ENCODE measurements around the gene SLC9A6.
"Not testable (repeated sequence)": the region's sequence is repeated elsewhere in the genome, so short reads cannot be mapped to it uniquely, and the experiment has no call there.

The SLC9A6 gene

GRCh38 chrX:136045008-136045407 is 59.8 kb downstream of the SLC9A6 start:
- Histone ChIP-seq H3K27me3 (ENCODE audit: control insufficient read depth in 1 of 2, insufficient read depth in 2 of 2, low read length in 2 of 2) (no peaks in the 10 kb centered on the region), H3K27ac (ENCODE audit: low read depth, low read length) (no peak overlapping the region), H3K9ac (ENCODE audit: low read depth in 1 of 2, low read length in 2 of 2) (no peak overlapping the region), H3K36me3 (ENCODE audit: control insufficient read depth in 1 of 2, insufficient read depth in 2 of 2, low read length in 2 of 2) (peaks cover 0 to 14% of the 10 kb centered on the region in 2 donors), H3K4me3 (ENCODE audit: low read depth in 1 of 2, low read length in 2 of 2) (no peak overlapping the region), H3K4me1 (ENCODE audit: control insufficient read depth in 1 of 2, insufficient read depth in 2 of 2, low read length in 2 of 2) (no peaks in the 10 kb centered on the region), H3K9me3 (ENCODE audit: control insufficient read depth in 1 of 2, low read length in 2 of 2) (no peaks in the 10 kb centered on the region)

- Histone ChIP-seq H3K36me3 (ENCODE audit: control insufficient read depth in 1 of 2, insufficient read depth in 2 of 2, low read length in 2 of 2) (peaks cover 0 to 14% of the 10 kb centered on the region in 2 donors), H3K27me3 (ENCODE audit: control insufficient read depth in 1 of 2, insufficient read depth in 2 of 2, low read length in 2 of 2) (no peaks in the 10 kb centered on the region), H3K27ac (ENCODE audit: low read depth, low read length) (no peak overlapping the region)
Observed at GRCh38 chrX:136046295-136047015, 61.2 kb downstream of the SLC9A6 start.

GRCh38 chrX:136047016-136047642 is 61.9 kb downstream of the SLC9A6 start:
- Histone ChIP-seq H3K36me3 (ENCODE audit: control insufficient read depth in 1 of 2, insufficient read depth in 2 of 2, low read length in 2 of 2) (peaks cover 0 to 14% of the 10 kb centered on the region in 2 donors), H3K9ac (ENCODE audit: low read depth in 1 of 2, low read length in 2 of 2) (no peak overlapping the region), H3K4me3 (ENCODE audit: low read depth in 1 of 2, low read length in 2 of 2) (no peak overlapping the region), H3K27me3 (ENCODE audit: control insufficient read depth in 1 of 2, insufficient read depth in 2 of 2, low read length in 2 of 2) (no peaks in the 10 kb centered on the region), H3K4me1 (ENCODE audit: control insufficient read depth in 1 of 2, insufficient read depth in 2 of 2, low read length in 2 of 2) (no peaks in the 10 kb centered on the region), H3K9me3 (ENCODE audit: control insufficient read depth in 1 of 2, low read length in 2 of 2) (no peaks in the 10 kb centered on the region), H3K27ac (ENCODE audit: low read depth, low read length) (no peak overlapping the region)

More at GRCh38 chrX:136046295-136047015, 61.2 kb downstream of the SLC9A6 start:
- H3K9me3 ChIP-seq (ENCODE audit: control insufficient read depth in 1 of 2, low read length in 2 of 2), result no peaks in the 10 kb centered on the region
- no peak overlapping the region for H3K4me3 ChIP-seq (ENCODE audit: low read depth in 1 of 2, low read length in 2 of 2)
- H3K4me1 ChIP-seq (ENCODE audit: control insufficient read depth in 1 of 2, insufficient read depth in 2 of 2, low read length in 2 of 2), result no peaks in the 10 kb centered on the region
- H3K9ac ChIP-seq (ENCODE audit: low read depth in 1 of 2, low read length in 2 of 2), result no peak overlapping the region

GRCh38 chrX:136047969-136048368 is 62.7 kb downstream of the SLC9A6 start:
- no peak overlapping the region for H3K27ac ChIP-seq (ENCODE audit: low read depth, low read length)
- no peaks in the 10 kb centered on the region for H3K4me1 ChIP-seq (ENCODE audit: control insufficient read depth in 1 of 2, insufficient read depth in 2 of 2, low read length in 2 of 2)
- no peak overlapping the region for H3K4me3 ChIP-seq (ENCODE audit: low read depth in 1 of 2, low read length in 2 of 2)
- peaks cover 0 to 14% of the 10 kb centered on the region in 2 donors for H3K36me3 ChIP-seq (ENCODE audit: control insufficient read depth in 1 of 2, insufficient read depth in 2 of 2, low read length in 2 of 2)
- H3K9me3 ChIP-seq (ENCODE audit: control insufficient read depth in 1 of 2, low read length in 2 of 2), result no peaks in the 10 kb centered on the region
- H3K9ac ChIP-seq (ENCODE audit: low read depth in 1 of 2, low read length in 2 of 2), result no peak overlapping the region
- no peaks in the 10 kb centered on the region for H3K27me3 ChIP-seq (ENCODE audit: control insufficient read depth in 1 of 2, insufficient read depth in 2 of 2, low read length in 2 of 2)

GRCh38 chrX:136048446-136048845 is 63.2 kb downstream of the SLC9A6 start:
- peaks cover 0 to 14% of the 10 kb centered on the region in 2 donors for H3K36me3 ChIP-seq (ENCODE audit: control insufficient read depth in 1 of 2, insufficient read depth in 2 of 2, low read length in 2 of 2)
- no peaks in the 10 kb centered on the region for H3K4me1 ChIP-seq (ENCODE audit: control insufficient read depth in 1 of 2, insufficient read depth in 2 of 2, low read length in 2 of 2)
- no peak overlapping the region for H3K4me3 ChIP-seq (ENCODE audit: low read depth in 1 of 2, low read length in 2 of 2)
- no peak overlapping the region for H3K9ac ChIP-seq (ENCODE audit: low read depth in 1 of 2, low read length in 2 of 2)
- H3K27me3 ChIP-seq (ENCODE audit: control insufficient read depth in 1 of 2, insufficient read depth in 2 of 2, low read length in 2 of 2), result no peaks in the 10 kb centered on the region
- no peak overlapping the region for H3K27ac ChIP-seq (ENCODE audit: low read depth, low read length)
- no peaks in the 10 kb centered on the region for H3K9me3 ChIP-seq (ENCODE audit: control insufficient read depth in 1 of 2, low read length in 2 of 2)

- Histone ChIP-seq H3K9me3 (ENCODE audit: control insufficient read depth in 1 of 2, low read length in 2 of 2) (no peaks in the 10 kb centered on the region), H3K4me1 (ENCODE audit: control insufficient read depth in 1 of 2, insufficient read depth in 2 of 2, low read length in 2 of 2) (no peaks in the 10 kb centered on the region), H3K36me3 (ENCODE audit: control insufficient read depth in 1 of 2, insufficient read depth in 2 of 2, low read length in 2 of 2) (peaks cover 0 to 6% of the 10 kb centered on the region in 2 donors), H3K27me3 (ENCODE audit: control insufficient read depth in 1 of 2, insufficient read depth in 2 of 2, low read length in 2 of 2) (no peaks in the 10 kb centered on the region), H3K27ac (ENCODE audit: low read depth, low read length) (no peak overlapping the region), H3K9ac (ENCODE audit: low read depth in 1 of 2, low read length in 2 of 2) (no peak overlapping the region), H3K4me3 (ENCODE audit: low read depth in 1 of 2, low read length in 2 of 2) (no peak overlapping the region)
Observed at GRCh38 chrX:136049608-136050007, 64.4 kb downstream of the SLC9A6 start.

GRCh38 chrX:136050875-136051274 is 65.6 kb downstream of the SLC9A6 start:
- not testable (repeated sequence) for H3K27me3 ChIP-seq (ENCODE audit: control insufficient read depth in 1 of 2, insufficient read depth in 2 of 2, low read length in 2 of 2); H3K4me1 ChIP-seq (ENCODE audit: control insufficient read depth in 1 of 2, insufficient read depth in 2 of 2, low read length in 2 of 2); H3K4me3 ChIP-seq (ENCODE audit: low read depth in 1 of 2, low read length in 2 of 2); H3K9ac ChIP-seq (ENCODE audit: low read depth in 1 of 2, low read length in 2 of 2); H3K36me3 ChIP-seq (ENCODE audit: control insufficient read depth in 1 of 2, insufficient read depth in 2 of 2, low read length in 2 of 2); H3K27ac ChIP-seq (ENCODE audit: low read depth, low read length); H3K9me3 ChIP-seq (ENCODE audit: control insufficient read depth in 1 of 2, low read length in 2 of 2)

GRCh38 chrX:136051611-136052010 is 66.4 kb downstream of the SLC9A6 start:
- H3K4me3 ChIP-seq (ENCODE audit: low read depth in 1 of 2, low read length in 2 of 2), result no peak overlapping the region
- no peaks in the 10 kb centered on the region for H3K9me3 ChIP-seq (ENCODE audit: control insufficient read depth in 1 of 2, low read length in 2 of 2)
- no peaks in the 10 kb centered on the region for H3K27me3 ChIP-seq (ENCODE audit: control insufficient read depth in 1 of 2, insufficient read depth in 2 of 2, low read length in 2 of 2)
- no peak overlapping the region for H3K9ac ChIP-seq (ENCODE audit: low read depth in 1 of 2, low read length in 2 of 2)
- H3K27ac ChIP-seq (ENCODE audit: low read depth, low read length), result no peak overlapping the region
- no peaks in the 10 kb centered on the region for H3K4me1 ChIP-seq (ENCODE audit: control insufficient read depth in 1 of 2, insufficient read depth in 2 of 2, low read length in 2 of 2)
- no peaks in the 10 kb centered on the region for H3K36me3 ChIP-seq (ENCODE audit: control insufficient read depth in 1 of 2, insufficient read depth in 2 of 2, low read length in 2 of 2)

GRCh38 chrX:136055651-136056221 is 70.5 kb downstream of the SLC9A6 start:
- Histone ChIP-seq H3K36me3 (ENCODE audit: control insufficient read depth in 1 of 2, insufficient read depth in 2 of 2, low read length in 2 of 2) (no peaks in the 10 kb centered on the region), H3K9me3 (ENCODE audit: control insufficient read depth in 1 of 2, low read length in 2 of 2) (no peaks in the 10 kb centered on the region), H3K27ac (ENCODE audit: low read depth, low read length) (peak overlapping the region; percentile 27), H3K4me3 (ENCODE audit: low read depth in 1 of 2, low read length in 2 of 2) (no peak overlapping the region), H3K9ac (ENCODE audit: low read depth in 1 of 2, low read length in 2 of 2) (no peak overlapping the region), H3K4me1 (ENCODE audit: control insufficient read depth in 1 of 2, insufficient read depth in 2 of 2, low read length in 2 of 2) (no peaks in the 10 kb centered on the region), H3K27me3 (ENCODE audit: control insufficient read depth in 1 of 2, insufficient read depth in 2 of 2, low read length in 2 of 2) (no peaks in the 10 kb centered on the region)

GRCh38 chrX:136057567-136057966 is 72.3 kb downstream of the SLC9A6 start:
- Histone ChIP-seq H3K36me3 (ENCODE audit: control insufficient read depth in 1 of 2, insufficient read depth in 2 of 2, low read length in 2 of 2) (no peaks in the 10 kb centered on the region), H3K27me3 (ENCODE audit: control insufficient read depth in 1 of 2, insufficient read depth in 2 of 2, low read length in 2 of 2) (no peaks in the 10 kb centered on the region), H3K9me3 (ENCODE audit: control insufficient read depth in 1 of 2, low read length in 2 of 2) (no peaks in the 10 kb centered on the region), H3K27ac (ENCODE audit: low read depth, low read length) (no peak overlapping the region), H3K4me1 (ENCODE audit: control insufficient read depth in 1 of 2, insufficient read depth in 2 of 2, low read length in 2 of 2) (no peaks in the 10 kb centered on the region), H3K9ac (ENCODE audit: low read depth in 1 of 2, low read length in 2 of 2) (no peak overlapping the region), H3K4me3 (ENCODE audit: low read depth in 1 of 2, low read length in 2 of 2) (no peak overlapping the region)

Measured in duodenal mucosa (tissue), 2 donors.